Measurements from ENCODE around the gene FAM78A.

Gene FAM78A

DNA sequence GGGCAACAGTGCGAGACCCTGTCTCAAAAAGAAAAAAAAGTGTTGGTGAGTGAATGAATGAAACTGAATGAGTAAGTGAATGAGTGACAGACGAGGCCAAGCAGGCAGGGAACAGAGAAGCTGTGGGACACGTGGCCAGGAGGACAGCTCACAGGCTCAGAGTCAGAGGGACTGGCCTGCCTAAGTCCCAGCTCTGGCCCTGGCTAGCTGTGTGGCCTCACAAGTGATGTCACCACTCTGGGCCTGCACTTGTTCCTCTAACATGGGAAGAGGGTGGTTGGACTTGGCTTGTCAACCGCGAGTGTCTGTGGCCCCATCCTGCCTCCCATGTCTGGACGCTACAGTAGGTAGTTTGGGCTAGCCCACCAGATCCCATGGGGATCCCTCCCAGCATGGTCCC is 8.5 kb upstream of the FAM78A start:
- H2BK5ac ChIP-seq (ENCODE audit: low read depth, low read length, poor library complexity) = no peak overlapping the region
- H3K79me1 ChIP-seq (ENCODE audit: low read length) = no peaks in the 10 kb centered on the region
- H3K23ac ChIP-seq (ENCODE audit: low read length) = no peak overlapping the region
- no peak overlapping the region for H2AK5ac ChIP-seq (ENCODE audit: low read length)
- H2BK12ac ChIP-seq (ENCODE audit: low read length) = no peak overlapping the region
- no peak overlapping the region for H4K8ac ChIP-seq (ENCODE audit: low read depth, low read length)
- H3K27me3 ChIP-seq (ENCODE audit: insufficient read depth, low read length) = peaks cover 17% of the 10 kb centered on the region
- H3K27ac ChIP-seq (ENCODE audit: low read depth, low read length) = no peak overlapping the region
- no peak overlapping the region for H3K18ac ChIP-seq (ENCODE audit: low read length)
- no peak overlapping the region for H3K14ac ChIP-seq (ENCODE audit: low read length)
- no peak overlapping the region for H4K91ac ChIP-seq (ENCODE audit: low read depth, low read length)
- H3K36me3 ChIP-seq (ENCODE audit: control insufficient read depth in 1 of 2, insufficient read depth in 2 of 2, low read length in 2 of 2) = no peaks in the 10 kb centered on the region
- no peak overlapping the region for H3K9ac ChIP-seq (ENCODE audit: low read length)
- H4K12ac ChIP-seq (ENCODE audit: low read depth, low read length) = no peak overlapping the region
- no peak overlapping the region for H2BK120ac ChIP-seq (ENCODE audit: insufficient read depth, low read length, poor library complexity)
- H3K4ac ChIP-seq (ENCODE audit: low read depth, low read length) = no peak overlapping the region
- no peak overlapping the region for H2AFZ ChIP-seq (ENCODE audit: insufficient read depth, low read length, poor library complexity)
- no peak overlapping the region for H3K4me3 ChIP-seq (ENCODE audit: low read depth, low read length)
- peaks cover 6% of the 10 kb centered on the region for H3K9me3 ChIP-seq (ENCODE audit: insufficient read depth, low read depth, low read length)
- no peaks in the 10 kb centered on the region for H3K79me2 ChIP-seq (ENCODE audit: control insufficient read depth, insufficient read depth, low read length, poor library complexity)
- DNase-seq = no peak
- WGBS (ENCODE audit: extremely low coverage, insufficient coverage, insufficient read length) = no CpG with 5 or more reads among the region's 6 CpGs
- no peak overlapping the region for H3K4me2 ChIP-seq (ENCODE audit: low read length)
- H3K4me1 ChIP-seq (ENCODE audit: control insufficient read depth in 1 of 2, insufficient read depth in 2 of 2, low read length in 2 of 2) = peaks cover 0 to 2% of the 10 kb centered on the region in 2 experiments

GRCh38 chr9:131282688-131283422 is 6.5 kb upstream of the FAM78A start:
- H2BK12ac ChIP-seq (ENCODE audit: low read length) = no peak overlapping the region
- no peak overlapping the region for H4K8ac ChIP-seq (ENCODE audit: low read depth, low read length)
- H3K36me3 ChIP-seq (ENCODE audit: control insufficient read depth in 1 of 2, insufficient read depth in 2 of 2, low read length in 2 of 2) = no peaks in the 10 kb centered on the region
- H3K23ac ChIP-seq (ENCODE audit: low read length) = no peak overlapping the region
- no peaks in the 10 kb centered on the region for H3K79me1 ChIP-seq (ENCODE audit: low read length)
- no peak overlapping the region for H3K4me3 ChIP-seq (ENCODE audit: low read depth, low read length)
- H3K27ac ChIP-seq (ENCODE audit: low read depth, low read length) = no peak overlapping the region
- H3K18ac ChIP-seq (ENCODE audit: low read length) = no peak overlapping the region
- peak overlapping the region; percentile 35 for H3K4me2 ChIP-seq (ENCODE audit: low read length)
- no peak overlapping the region for H2AK5ac ChIP-seq (ENCODE audit: low read length)
- H2BK5ac ChIP-seq (ENCODE audit: low read depth, low read length, poor library complexity) = no peak overlapping the region
- no peak overlapping the region for H3K4ac ChIP-seq (ENCODE audit: low read depth, low read length)
- H3K9ac ChIP-seq (ENCODE audit: low read length) = no peak overlapping the region
- no peak overlapping the region for H3K14ac ChIP-seq (ENCODE audit: low read length)
- no peak overlapping the region for H4K12ac ChIP-seq (ENCODE audit: low read depth, low read length)
- no peak overlapping the region for H4K91ac ChIP-seq (ENCODE audit: low read depth, low read length)
- peaks cover 17% of the 10 kb centered on the region for H3K27me3 ChIP-seq (ENCODE audit: insufficient read depth, low read length)
- H3K9me3 ChIP-seq (ENCODE audit: insufficient read depth, low read depth, low read length) = peaks cover 6% of the 10 kb centered on the region
- DNase-seq = peak in 1 of 2 donors; percentile 50
- no CpG with 5 or more reads among the region's 61 CpGs for WGBS (ENCODE audit: extremely low coverage, insufficient coverage, insufficient read length)
- no peaks in the 10 kb centered on the region for H3K79me2 ChIP-seq (ENCODE audit: control insufficient read depth, insufficient read depth, low read length, poor library complexity)
- H2BK120ac ChIP-seq (ENCODE audit: insufficient read depth, low read length, poor library complexity) = no peak overlapping the region
- no peak overlapping the region for H2AFZ ChIP-seq (ENCODE audit: insufficient read depth, low read length, poor library complexity)
- peaks cover 0 to 2% of the 10 kb centered on the region in 2 experiments for H3K4me1 ChIP-seq (ENCODE audit: control insufficient read depth in 1 of 2, insufficient read depth in 2 of 2, low read length in 2 of 2)

DNA sequence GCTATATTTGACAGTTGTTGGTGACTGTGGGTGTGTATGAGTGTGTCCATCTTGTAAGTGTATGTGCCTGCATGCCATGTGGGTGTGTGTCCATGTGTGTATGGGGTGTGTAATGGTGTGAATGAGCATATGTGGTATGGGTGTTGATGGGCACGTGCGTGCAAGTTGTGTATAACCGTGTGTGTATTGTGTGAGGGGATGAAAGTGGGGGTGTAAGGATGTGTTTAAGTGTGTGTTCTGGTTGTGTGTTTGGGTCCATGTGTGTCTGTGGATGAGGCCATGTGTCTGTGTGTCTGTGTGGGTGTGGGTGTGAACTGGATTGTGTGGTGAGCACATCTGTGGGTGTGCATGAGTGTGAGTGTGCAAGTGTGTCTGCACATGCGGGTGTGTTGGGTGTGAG is 5.9 kb upstream of the FAM78A start:
- Histone ChIP-seq H3K27ac (ENCODE audit: low read depth, low read length) (no peak overlapping the region), H2AFZ (ENCODE audit: insufficient read depth, low read length, poor library complexity) (no peak overlapping the region), H4K91ac (ENCODE audit: low read depth, low read length) (no peak overlapping the region), H3K14ac (ENCODE audit: low read length) (no peak overlapping the region), H3K23ac (ENCODE audit: low read length) (peak overlapping the region; percentile 1), H4K12ac (ENCODE audit: low read depth, low read length) (no peak overlapping the region), H3K18ac (ENCODE audit: low read length) (no peak overlapping the region), H3K9ac (ENCODE audit: low read length) (no peak overlapping the region), H2AK5ac (ENCODE audit: low read length) (no peak overlapping the region), H2BK12ac (ENCODE audit: low read length) (no peak overlapping the region), H3K4me2 (ENCODE audit: low read length) (no peak overlapping the region), H3K79me2 (ENCODE audit: control insufficient read depth, insufficient read depth, low read length, poor library complexity) (no peaks in the 10 kb centered on the region), H3K36me3 (ENCODE audit: control insufficient read depth in 1 of 2, insufficient read depth in 2 of 2, low read length in 2 of 2) (no peaks in the 10 kb centered on the region), H3K27me3 (ENCODE audit: insufficient read depth, low read length) (peaks cover 18% of the 10 kb centered on the region), H3K4me1 (ENCODE audit: control insufficient read depth in 1 of 2, insufficient read depth in 2 of 2, low read length in 2 of 2) (peaks cover 0 to 3% of the 10 kb centered on the region in 2 experiments), H2BK120ac (ENCODE audit: insufficient read depth, low read length, poor library complexity) (no peak overlapping the region), H3K4ac (ENCODE audit: low read depth, low read length) (no peak overlapping the region), H3K9me3 (ENCODE audit: insufficient read depth, low read depth, low read length) (peaks cover 6% of the 10 kb centered on the region), H3K4me3 (ENCODE audit: low read depth, low read length) (no peak overlapping the region), H4K8ac (ENCODE audit: low read depth, low read length) (no peak overlapping the region), H2BK5ac (ENCODE audit: low read depth, low read length, poor library complexity) (no peak overlapping the region), H3K79me1 (ENCODE audit: low read length) (no peaks in the 10 kb centered on the region)
- no peak for DNase-seq
- WGBS (ENCODE audit: extremely low coverage, insufficient coverage, insufficient read length) = 100% methylated on average over 1 of the region's 4 CpGs

- no peak overlapping the region for H4K12ac ChIP-seq (ENCODE audit: low read depth, low read length)
- peaks cover 26% of the 10 kb centered on the region for H3K27me3 ChIP-seq (ENCODE audit: insufficient read depth, low read length)
- no peak overlapping the region for H3K23ac ChIP-seq (ENCODE audit: low read length)
- H4K8ac ChIP-seq (ENCODE audit: low read depth, low read length) = no peak overlapping the region
- no peak overlapping the region for H3K27ac ChIP-seq (ENCODE audit: low read depth, low read length)
- no peak overlapping the region for H2AFZ ChIP-seq (ENCODE audit: insufficient read depth, low read length, poor library complexity)
- no peak overlapping the region for H2BK5ac ChIP-seq (ENCODE audit: low read depth, low read length, poor library complexity)
- DNase-seq = no peak
- H3K9me3 ChIP-seq (ENCODE audit: insufficient read depth, low read depth, low read length) = peaks cover 6% of the 10 kb centered on the region
- H3K9ac ChIP-seq (ENCODE audit: low read length) = no peak overlapping the region
- H4K91ac ChIP-seq (ENCODE audit: low read depth, low read length) = no peak overlapping the region
- no peaks in the 10 kb centered on the region for H3K79me1 ChIP-seq (ENCODE audit: low read length)
- H3K4ac ChIP-seq (ENCODE audit: low read depth, low read length) = no peak overlapping the region
- H3K4me2 ChIP-seq (ENCODE audit: low read length) = no peak overlapping the region
- H3K4me3 ChIP-seq (ENCODE audit: low read depth, low read length) = no peak overlapping the region
- H3K4me1 ChIP-seq (ENCODE audit: control insufficient read depth in 1 of 2, insufficient read depth in 2 of 2, low read length in 2 of 2) = peaks cover 2 to 5% of the 10 kb centered on the region in 2 experiments
- H3K79me2 ChIP-seq (ENCODE audit: control insufficient read depth, insufficient read depth, low read length, poor library complexity) = no peaks in the 10 kb centered on the region
- H3K18ac ChIP-seq (ENCODE audit: low read length) = no peak overlapping the region
- H3K14ac ChIP-seq (ENCODE audit: low read length) = no peak overlapping the region
- H2AK5ac ChIP-seq (ENCODE audit: low read length) = no peak overlapping the region
- H3K36me3 ChIP-seq (ENCODE audit: control insufficient read depth in 1 of 2, insufficient read depth in 2 of 2, low read length in 2 of 2) = no peaks in the 10 kb centered on the region
- no CpG with 5 or more reads among the region's 17 CpGs for WGBS (ENCODE audit: extremely low coverage, insufficient coverage, insufficient read length)
- H2BK12ac ChIP-seq (ENCODE audit: low read length) = no peak overlapping the region
- H2BK120ac ChIP-seq (ENCODE audit: insufficient read depth, low read length, poor library complexity) = no peak overlapping the region
These were observed 5.0 kb upstream of the FAM78A start for GRCh38 chr9:131281119-131281965.
